Endothelial cell of umbilical vein (primary cell): Measurements from ENCODE around the gene CLIC1. TPM values are rescaled to one million over a fixed set of nuclear protein-coding genes. Genes with fewer than 3 reads are reported as not detected.

Experiments
- BruUV-seq: library from RNA; stranded (reverse); fragments of 400-500 nt; replicated peaks from 2 replicates; lab custom pipeline; 2021; lab: Mats Ljungman, UMichigan
- CTCF ChIA-PET: fragments of 300-600, 350-600 bp; sonication (Branson Sonifier 250); formaldehyde crosslinking; loops from one replicate; lab custom pipeline; 2021; ENCODE audit warnings: antibody characterized with exemption, inconsistent platforms; lab: Charles Lee
- POLR2A ChIA-PET: fragments of 300-600, 350-600 bp; sonication (Branson Sonifier 250); formaldehyde crosslinking; loops from one replicate; lab custom pipeline; 2021; ENCODE audit warnings: antibody characterized with exemption, inconsistent platforms; lab: Charles Lee
- DNase-seq: peaks from one replicate; pipeline ENCODE4 v3.0.0-alpha.2; 2011; ENCODE audit warnings: low read depth, low spot score
- FAIRE-seq: peaks from 2 replicates; lab custom pipeline; 2011; peaks lifted over from hg19 to GRCh38; lab: Jason Lieb, UNC
- H2AFZ ChIP-seq: 2 replicates; pipeline ENCODE4 v1.6.0; 2012; ENCODE audit warnings: low read depth, low read length, control low read depth, inconsistent platforms
- H3K27ac ChIP-seq: 2 replicates; pipeline ENCODE4 v1.5.1; 2011; ENCODE audit warnings: low read depth, mild to moderate bottlenecking, control low read depth, low read length, moderate library complexity; ENCODE audit not compliant: insufficient read depth
- H3K27me3 ChIP-seq, 2 experiments: 2 replicates each; pipeline versions ENCODE4 v1.6.0 to v1.6.1; 2011; ENCODE audit warnings: low read length in 2 of 2, mixed read lengths in 1 of 2; ENCODE audit not compliant: control insufficient read depth in 2 of 2, insufficient read depth in 2 of 2
- H3K36me3 ChIP-seq, 2 experiments: 2 replicates in 1 of 2; 3 replicates in 1 of 2; pipeline ENCODE4 v1.5.1; 2011; ENCODE audit warnings: low read length in 2 of 2, mild to moderate bottlenecking in 1 of 2, moderate library complexity in 1 of 2; ENCODE audit not compliant: control insufficient read depth in 2 of 2, insufficient read depth in 2 of 2; ENCODE audit errors: extremely low read depth in 1 of 2
- H3K4me1 ChIP-seq: 3 replicates; pipeline ENCODE4 v1.5.1; 2011; ENCODE audit warnings: mild to moderate bottlenecking, low read length; ENCODE audit not compliant: control insufficient read depth, insufficient read depth; ENCODE audit errors: extremely low read depth
- H3K4me2 ChIP-seq: 2 replicates; pipeline ENCODE4 v1.6.1; 2011; ENCODE audit warnings: low read length, control low read depth, mixed read lengths; ENCODE audit not compliant: insufficient read depth
- H3K4me3 ChIP-seq, 3 experiments: fragments of 200-600 bp in 1 of 3; sonication (generic), shearing (Covaris generic) in 1 of 3; replicated peaks in 1 of 3; 2 replicates each; pipeline ENCODE4 v1.5.1; 2011 to 2016; ENCODE audit warnings: control low read depth in 3 of 3, low read length in 3 of 3, mild to moderate bottlenecking in 2 of 3, inconsistent platforms in 1 of 3, low read depth in 1 of 3, moderate library complexity in 1 of 3; ENCODE audit not compliant: insufficient read depth in 1 of 3
- H3K79me2 ChIP-seq: 2 replicates; pipeline ENCODE4 v1.6.0; 2012; ENCODE audit warnings: low read length, inconsistent platforms; ENCODE audit not compliant: control insufficient read depth, insufficient read depth
- H3K9ac ChIP-seq: replicated peaks from 2 replicates; pipeline ENCODE3; 2011; ENCODE audit warnings: low read length, control low read depth; ENCODE audit not compliant: insufficient read depth; ENCODE audit errors: extremely low read depth
- H3K9me1 ChIP-seq: replicated peaks from 3 replicates; pipeline ENCODE4 v1.6.0; 2011; ENCODE audit warnings: mild to moderate bottlenecking, low read length; ENCODE audit not compliant: control insufficient read depth, insufficient read depth; ENCODE audit errors: extremely low read depth
- H3K9me3 ChIP-seq: replicated peaks from 2 replicates; pipeline ENCODE4 v1.5.1; 2012; ENCODE audit warnings: low read length, inconsistent platforms; ENCODE audit not compliant: control insufficient read depth, insufficient read depth
- H4K20me1 ChIP-seq: replicated peaks from 2 replicates; pipeline ENCODE3; 2011; ENCODE audit warnings: mild to moderate bottlenecking, low read length; ENCODE audit not compliant: control insufficient read depth, insufficient read depth; ENCODE audit errors: extremely low read depth
- EZH2 ChIP-seq: IDR thresholded peaks from 2 replicates; pipeline ENCODE4 v1.6.1; 2012; ENCODE audit warnings: borderline replicate concordance, low read depth, mild to moderate bottlenecking, moderate library complexity, low read length, inconsistent platforms; ENCODE audit not compliant: severe bottlenecking
- FOS ChIP-seq: IDR thresholded peaks from 2 replicates; pipeline ENCODE4 v1.6.1; 2011; ENCODE audit warnings: mild to moderate bottlenecking, low read length, moderate library complexity, borderline replicate concordance; ENCODE audit not compliant: insufficient read depth
- GATA2 ChIP-seq: IDR thresholded peaks from 2 replicates; pipeline ENCODE4 v1.7.0; 2011; ENCODE audit warnings: low read depth, mild to moderate bottlenecking, moderate library complexity, mixed read lengths, low read length; ENCODE audit not compliant: insufficient read length, insufficient read depth
- JUN ChIP-seq: IDR thresholded peaks from 2 replicates; pipeline ENCODE4 v1.6.1; 2011; ENCODE audit warnings: borderline replicate concordance, low read depth; ENCODE audit not compliant: insufficient read length, insufficient read depth
- MYC ChIP-seq: IDR thresholded peaks from one replicate; pipeline ENCODE4 v1.6.1; 2011; ENCODE audit warnings: mild to moderate bottlenecking, low read depth, low read length
- POLR2A ChIP-seq: IDR thresholded peaks from 2 replicates; pipeline ENCODE4 v1.6.1; 2012; ENCODE audit warnings: low read depth, mild to moderate bottlenecking, control low read depth, low read length
- POLR2AphosphoS5 ChIP-seq: IDR thresholded peaks from 2 replicates; pipeline ENCODE4 v1.6.1; 2012; ENCODE audit warnings: low read depth, mild to moderate bottlenecking, control low read depth, low read length, moderate library complexity; ENCODE audit not compliant: insufficient read depth
- dilution Hi-C: fragments of 300-500 bp; cut with MboI; formaldehyde crosslinking; loops from one replicate; pipeline ENCODE4 v1.15.0; 2019; ENCODE audit warnings: low sequenced_read_pairs; ENCODE audit not compliant: extremely low pct_ligation_motif_present
- intact Hi-C: fragments of 100-400 bp; cut with micrococcal nuclease; formaldehyde crosslinking; loops from one replicate; pipeline ENCODE4 v1.10.0; 2022
- polyA plus RNA-seq, 4 experiments: library from polyadenylated mRNA; depleted of rRNA in 3 of 4; stranded (reverse) in 3 of 4; unstranded in 1 of 4; fragments of >200 nt; gene quantifications; 2 replicates each; pipeline versions ENCODE4 v1.2.1 to v1.2.3, GENCODE V29; 2011 to 2012; ENCODE audit warnings: missing spikeins in 1 of 4
- total RNA-seq: library from RNA; stranded (reverse); gene quantifications from 2 replicates; pipeline ENCODE4 v1.2.3, GENCODE V29; 2021
- TF ChIP-seq, protein P1 (sequence below), 2 donors: IDR thresholded peaks; 1 replicate in 1 of 2; 2 replicates in 1 of 2; pipeline ENCODE4 v1.5.1; 2011; ENCODE audit warnings: low read length in 2 of 2, mild to moderate bottlenecking in 2 of 2, moderate library complexity in 2 of 2, control low read depth in 1 of 2, inconsistent platforms in 1 of 2, low read depth in 1 of 2; ENCODE audit not compliant: insufficient read depth in 1 of 2; ENCODE audit errors: extremely low read depth in 1 of 2
- TF ChIP-seq, protein P2 (sequence below): IDR thresholded peaks from 2 replicates; pipeline ENCODE4 v1.6.1; 2011; ENCODE audit not compliant: insufficient read depth, insufficient read length

Gene CLIC1
- total and polyA plus RNA-seq, 2 donors (not counting 3 experiments of a cell fraction or from before 2014, with no cell fraction given): 543 to 578 TPM

DNA sequence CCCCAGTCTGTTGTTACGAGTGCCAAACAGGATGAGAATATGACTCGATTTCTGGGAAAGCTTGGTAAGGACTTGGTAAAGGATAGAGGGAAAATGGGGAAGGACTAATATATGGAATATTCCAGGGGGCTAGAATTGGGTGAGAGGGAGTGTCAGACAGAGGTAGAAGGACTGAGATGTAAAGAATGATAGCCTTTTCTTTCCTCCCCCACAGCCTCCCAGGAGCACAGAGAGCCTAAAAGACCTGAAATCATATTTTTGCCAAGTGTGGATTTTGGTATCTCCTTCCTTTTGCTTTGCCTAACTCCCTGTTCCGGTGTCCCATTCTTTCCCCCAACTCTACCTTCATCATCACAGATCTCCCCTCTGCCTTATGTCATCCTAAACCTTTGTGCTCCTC lies 6.6 kb upstream of the CLIC1 start:
- no peak for FAIRE-seq
- Histone ChIP-seq H4K20me1 (no peaks in the 10 kb centered on the region), H3K79me2 (peaks cover 3% of the 10 kb centered on the region), H3K4me3 (no peak overlapping the region), H3K9me1 (no peaks in the 10 kb centered on the region), H2AFZ (no peak overlapping the region), H3K27ac (no peak overlapping the region), H3K4me1 (peaks cover 16% of the 10 kb centered on the region), H3K4me2 (no peak overlapping the region), H3K9me3 (no peaks in the 10 kb centered on the region), H3K36me3 (no peaks in the 10 kb centered on the region), H3K9ac (no peak overlapping the region), H3K27me3 (no peaks in the 10 kb centered on the region)
- TF ChIP-seq EZH2: no peak
- no peak for TF ChIP-seq FOS
- TF ChIP-seq GATA2: no peak
- TF ChIP-seq JUN: no peak
- TF ChIP-seq MYC: no peak
- TF ChIP-seq, protein P1, sequence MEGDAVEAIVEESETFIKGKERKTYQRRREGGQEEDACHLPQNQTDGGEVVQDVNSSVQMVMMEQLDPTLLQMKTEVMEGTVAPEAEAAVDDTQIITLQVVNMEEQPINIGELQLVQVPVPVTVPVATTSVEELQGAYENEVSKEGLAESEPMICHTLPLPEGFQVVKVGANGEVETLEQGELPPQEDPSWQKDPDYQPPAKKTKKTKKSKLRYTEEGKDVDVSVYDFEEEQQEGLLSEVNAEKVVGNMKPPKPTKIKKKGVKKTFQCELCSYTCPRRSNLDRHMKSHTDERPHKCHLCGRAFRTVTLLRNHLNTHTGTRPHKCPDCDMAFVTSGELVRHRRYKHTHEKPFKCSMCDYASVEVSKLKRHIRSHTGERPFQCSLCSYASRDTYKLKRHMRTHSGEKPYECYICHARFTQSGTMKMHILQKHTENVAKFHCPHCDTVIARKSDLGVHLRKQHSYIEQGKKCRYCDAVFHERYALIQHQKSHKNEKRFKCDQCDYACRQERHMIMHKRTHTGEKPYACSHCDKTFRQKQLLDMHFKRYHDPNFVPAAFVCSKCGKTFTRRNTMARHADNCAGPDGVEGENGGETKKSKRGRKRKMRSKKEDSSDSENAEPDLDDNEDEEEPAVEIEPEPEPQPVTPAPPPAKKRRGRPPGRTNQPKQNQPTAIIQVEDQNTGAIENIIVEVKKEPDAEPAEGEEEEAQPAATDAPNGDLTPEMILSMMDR (IDR thresholded peaks at IDR 0.05; ENCODE audit: extremely low read depth in 1 of 2, insufficient read depth in 1 of 2, low read depth in 1 of 2, low read length in 2 of 2): no peak
- no peak for TF ChIP-seq POLR2AphosphoS5
- no peak for TF ChIP-seq POLR2A
- TF ChIP-seq, protein P2, sequence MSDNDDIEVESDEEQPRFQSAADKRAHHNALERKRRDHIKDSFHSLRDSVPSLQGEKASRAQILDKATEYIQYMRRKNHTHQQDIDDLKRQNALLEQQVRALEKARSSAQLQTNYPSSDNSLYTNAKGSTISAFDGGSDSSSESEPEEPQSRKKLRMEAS: no peak
- dilution Hi-C loops (no loop called here), intact Hi-C loops (no loop called here)
- DNase-seq: no peak
- ChIA-PET POLR2A (interaction anchor here (0.5 kb wide), 1 partner anchor 1128 kb away, joined by 3 read pairs; no protein-coding TSS in a partner anchor), CTCF (interaction anchor here (1.0 kb wide), 1 partner anchor 43 kb away, joined by 4 read pairs; no protein-coding TSS in a partner anchor)
- BruUV-seq: no TSS peak
